Type B pancreatic cell (in vitro differentiated cells): Measurements from ENCODE around the gene FKRP. TPM values are rescaled to one million over a fixed set of nuclear protein-coding genes. Genes with fewer than 3 reads are reported as not detected.
"Not testable (repeated sequence)": the region's sequence is repeated elsewhere in the genome, so short reads cannot be mapped to it uniquely, and the experiment has no call there.

Source experiments
- DNase-seq: peaks from one replicate; pipeline ENCODE4 v3.0.0; 2021; ENCODE audit warnings: mixed read lengths; ENCODE audit not compliant: unreplicated experiment; ENCODE audit errors: extremely low spot score
- H3K27ac Mint-ChIP-seq: 2 replicates; pipeline ENCODE4 v1.8.0; 2021; ENCODE audit warnings: mild to moderate bottlenecking, mixed read lengths
- H3K27me3 Mint-ChIP-seq: 2 replicates; pipeline ENCODE4 v1.8.0; 2021; ENCODE audit warnings: mixed read lengths
- H3K36me3 Mint-ChIP-seq: 2 replicates; pipeline ENCODE4 v1.8.0; 2021; ENCODE audit warnings: mixed read lengths
- H3K4me1 Mint-ChIP-seq: one replicate; pipeline ENCODE4 v1.8.0; 2021; ENCODE audit warnings: mixed read lengths; ENCODE audit not compliant: unreplicated experiment
- H3K4me3 Mint-ChIP-seq: 2 replicates; pipeline ENCODE4 v1.8.0; 2021; ENCODE audit warnings: mild to moderate bottlenecking, mixed read lengths
- H3K9me3 Mint-ChIP-seq: 2 replicates; pipeline ENCODE4 v1.8.0; 2021; ENCODE audit warnings: mixed read lengths
- total RNA-seq: library from RNA; stranded (reverse); gene quantifications from 2 replicates; pipeline ENCODE4 v1.2.1, GENCODE V29; 2021; ENCODE audit warnings: low replicate concordance
- TF ChIP-seq, protein P1 (sequence below): fragments of 200-600 bp; sonication (generic); conservative IDR thresholded peaks from 2 replicates; pipeline ENCODE4 v1.5.0; 2021; ENCODE audit warnings: antibody characterized with exemption, mild to moderate bottlenecking

The FKRP gene
- total RNA-seq, 1 donor from 2014 or later = 38.4 TPM

- TF ChIP-seq, protein P1, sequence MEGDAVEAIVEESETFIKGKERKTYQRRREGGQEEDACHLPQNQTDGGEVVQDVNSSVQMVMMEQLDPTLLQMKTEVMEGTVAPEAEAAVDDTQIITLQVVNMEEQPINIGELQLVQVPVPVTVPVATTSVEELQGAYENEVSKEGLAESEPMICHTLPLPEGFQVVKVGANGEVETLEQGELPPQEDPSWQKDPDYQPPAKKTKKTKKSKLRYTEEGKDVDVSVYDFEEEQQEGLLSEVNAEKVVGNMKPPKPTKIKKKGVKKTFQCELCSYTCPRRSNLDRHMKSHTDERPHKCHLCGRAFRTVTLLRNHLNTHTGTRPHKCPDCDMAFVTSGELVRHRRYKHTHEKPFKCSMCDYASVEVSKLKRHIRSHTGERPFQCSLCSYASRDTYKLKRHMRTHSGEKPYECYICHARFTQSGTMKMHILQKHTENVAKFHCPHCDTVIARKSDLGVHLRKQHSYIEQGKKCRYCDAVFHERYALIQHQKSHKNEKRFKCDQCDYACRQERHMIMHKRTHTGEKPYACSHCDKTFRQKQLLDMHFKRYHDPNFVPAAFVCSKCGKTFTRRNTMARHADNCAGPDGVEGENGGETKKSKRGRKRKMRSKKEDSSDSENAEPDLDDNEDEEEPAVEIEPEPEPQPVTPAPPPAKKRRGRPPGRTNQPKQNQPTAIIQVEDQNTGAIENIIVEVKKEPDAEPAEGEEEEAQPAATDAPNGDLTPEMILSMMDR = no peak
- H3K4me1 Mint-ChIP-seq = peaks cover 4% of the 10 kb centered on the region
- no peaks in the 10 kb centered on the region for H3K27me3 Mint-ChIP-seq
- H3K4me3 Mint-ChIP-seq = no peak overlapping the region
- H3K9me3 Mint-ChIP-seq = no peaks in the 10 kb centered on the region
- peaks cover 18% of the 10 kb centered on the region for H3K36me3 Mint-ChIP-seq
- DNase-seq = no peak
- H3K27ac Mint-ChIP-seq = no peak overlapping the region
Measured at GRCh38 chr19:46700704-46701103, 45.2 kb upstream of the FKRP start.

DNA sequence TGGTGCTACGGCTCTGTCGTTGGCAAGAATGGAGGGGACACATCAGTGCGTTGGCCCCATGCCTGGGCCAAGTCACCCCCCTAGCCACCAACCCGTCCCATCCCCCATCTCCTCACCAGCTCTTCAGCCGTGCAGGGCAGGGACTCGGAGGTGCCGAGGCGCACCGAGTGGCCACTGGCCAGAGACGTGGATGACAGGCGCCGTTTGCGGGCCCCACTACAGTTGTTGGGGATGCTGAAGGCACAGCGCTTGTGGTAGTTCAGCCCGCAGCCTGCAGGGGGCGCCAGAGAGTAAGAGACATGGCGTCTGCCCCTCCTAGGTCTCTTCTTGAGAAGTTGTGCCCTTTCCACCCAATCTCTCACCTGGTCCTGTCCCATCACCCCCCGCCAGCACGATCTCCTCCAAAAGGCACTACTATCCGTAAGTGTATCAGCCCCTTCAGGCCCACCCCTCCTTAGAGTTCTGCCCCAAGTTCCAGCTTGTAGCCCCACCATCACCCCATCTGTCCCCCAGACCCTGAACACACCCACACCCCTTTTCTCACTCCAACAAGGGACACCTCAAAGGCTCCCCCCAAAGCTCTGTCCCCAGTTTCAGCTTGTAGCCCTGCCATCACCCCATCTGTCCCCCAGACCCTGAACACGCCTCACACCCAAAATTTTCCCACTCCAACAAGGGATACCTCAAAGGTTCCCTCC is 41.3 kb upstream of the FKRP start:
- DNase-seq = no peak
- Mint-ChIP-seq H3K4me3 (no peak overlapping the region), H3K27me3 (no peaks in the 10 kb centered on the region), H3K4me1 (no peaks in the 10 kb centered on the region), H3K9me3 (no peaks in the 10 kb centered on the region), H3K27ac (no peak overlapping the region), H3K36me3 (peaks cover 9% of the 10 kb centered on the region)
- TF ChIP-seq, protein P1 = peak; percentile 90

DNA sequence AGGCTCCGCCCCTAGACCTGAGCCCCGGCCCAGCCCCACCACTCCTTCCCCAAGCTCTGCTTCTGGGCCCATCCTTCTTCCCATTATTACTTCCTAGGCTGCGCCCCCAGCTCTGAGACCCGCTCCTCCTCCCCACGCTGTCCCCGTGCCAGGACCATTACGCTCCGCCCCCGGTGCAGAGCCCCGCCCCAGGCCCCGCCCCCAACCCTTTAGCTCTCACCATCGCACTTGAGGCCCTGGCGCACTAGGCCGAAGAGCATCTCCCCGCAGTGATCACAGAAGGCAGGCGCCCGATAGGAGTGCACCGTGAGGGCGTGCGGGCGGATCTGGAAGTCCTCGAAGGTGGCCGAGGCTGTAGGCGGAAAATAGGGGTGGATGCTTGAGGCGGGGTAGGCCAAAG is 35.2 kb upstream of the FKRP start:
- H3K36me3 Mint-ChIP-seq = peaks cover 4% of the 10 kb centered on the region
- peaks cover 13% of the 10 kb centered on the region for H3K4me1 Mint-ChIP-seq
- no peak overlapping the region for H3K4me3 Mint-ChIP-seq
- TF ChIP-seq, protein P1 = no peak
- H3K9me3 Mint-ChIP-seq = no peaks in the 10 kb centered on the region
- no peak for DNase-seq
- no peak overlapping the region for H3K27ac Mint-ChIP-seq
- no peaks in the 10 kb centered on the region for H3K27me3 Mint-ChIP-seq

- not testable (repeated sequence) for DNase-seq, H3K36me3 Mint-ChIP-seq, H3K9me3 Mint-ChIP-seq, H3K27me3 Mint-ChIP-seq
- Mint-ChIP-seq H3K27ac (peak overlapping the region; percentile 64), H3K4me3 (peak overlapping the region; percentile 49), H3K4me1 (peaks cover 13% of the 10 kb centered on the region)
Measured at GRCh38 chr19:46712768-46713338, 33.0 kb upstream of the FKRP start.

DNA sequence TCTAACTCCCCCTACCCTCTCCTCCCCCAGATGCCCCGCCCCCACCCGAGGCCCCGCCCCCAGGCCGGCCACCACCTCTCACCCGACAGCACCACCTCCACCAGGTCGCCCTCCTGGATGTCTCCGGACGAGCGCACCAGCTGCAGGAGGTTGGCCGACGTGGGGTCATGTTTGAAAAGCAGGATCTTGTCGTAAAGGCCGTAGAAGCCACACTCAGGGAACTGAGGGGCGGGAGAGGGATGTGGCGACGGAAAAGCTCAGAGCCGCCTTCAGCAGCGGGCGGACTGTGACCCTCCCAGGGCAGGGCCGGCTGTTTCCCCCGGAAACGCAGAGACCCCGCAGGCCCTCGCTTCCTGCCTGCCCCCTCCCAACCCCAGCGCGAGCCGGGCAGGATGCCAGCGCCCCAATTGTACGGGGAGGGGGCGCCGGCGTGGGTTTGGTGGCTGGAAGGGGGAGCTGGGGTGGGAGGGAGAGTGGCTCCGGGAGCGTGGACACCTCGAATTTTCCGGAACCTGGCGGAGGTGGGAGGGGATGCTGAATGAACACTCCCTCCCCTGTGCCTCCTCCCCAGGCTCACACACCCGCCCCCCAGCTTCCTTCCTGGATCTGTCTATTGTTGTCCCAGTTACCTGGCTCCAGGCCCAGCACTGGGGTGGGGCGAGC is 31.9 kb upstream of the FKRP start:
- Mint-ChIP-seq H3K36me3 (peaks cover 4% of the 10 kb centered on the region), H3K4me3 (peak overlapping the region; percentile 97), H3K9me3 (no peaks in the 10 kb centered on the region), H3K27me3 (no peaks in the 10 kb centered on the region), H3K4me1 (peaks cover 13% of the 10 kb centered on the region), H3K27ac (peak overlapping the region; percentile 92)
- DNase-seq = no peak
- TF ChIP-seq, protein P1 = no peak

GRCh38 chr19:46714444-46715106 is 31.3 kb upstream of the FKRP start:
- H3K27ac Mint-ChIP-seq = peak overlapping the region; percentile 92
- H3K4me3 Mint-ChIP-seq = peak overlapping the region; percentile 97
- no peaks in the 10 kb centered on the region for H3K9me3 Mint-ChIP-seq
- peaks cover 4% of the 10 kb centered on the region for H3K36me3 Mint-ChIP-seq
- DNase-seq = no peak
- H3K4me1 Mint-ChIP-seq = peaks cover 13% of the 10 kb centered on the region
- H3K27me3 Mint-ChIP-seq = no peaks in the 10 kb centered on the region
- TF ChIP-seq, protein P1 = no peak
